Hematopoietic multipotent progenitor cell (in vitro differentiated cells): Measurements from ENCODE around the gene PHKB. TPM values are rescaled to one million over a fixed set of nuclear protein-coding genes. Genes with fewer than 3 reads are reported as not detected.
"Not testable (repeated sequence)": the region's sequence is repeated elsewhere in the genome, so short reads cannot be mapped to it uniquely, and the experiment has no call there.

ENCODE experiments used
- DNase-seq, 3 donors: peaks; one replicate each; pipeline ENCODE4 v3.0.0-alpha.2; 2011 to 2015; ENCODE audit warnings: low read depth in 2 of 3, low spot score in 2 of 3
- total RNA-seq: library from RNA; depleted of rRNA; stranded (reverse); fragments of >200 nt; gene quantifications from one replicate; pipeline ENCODE4 v1.2.3, GENCODE V29; 2012

PHKB gene
- total RNA-seq, 1 donor: 46.6 TPM

DNA sequence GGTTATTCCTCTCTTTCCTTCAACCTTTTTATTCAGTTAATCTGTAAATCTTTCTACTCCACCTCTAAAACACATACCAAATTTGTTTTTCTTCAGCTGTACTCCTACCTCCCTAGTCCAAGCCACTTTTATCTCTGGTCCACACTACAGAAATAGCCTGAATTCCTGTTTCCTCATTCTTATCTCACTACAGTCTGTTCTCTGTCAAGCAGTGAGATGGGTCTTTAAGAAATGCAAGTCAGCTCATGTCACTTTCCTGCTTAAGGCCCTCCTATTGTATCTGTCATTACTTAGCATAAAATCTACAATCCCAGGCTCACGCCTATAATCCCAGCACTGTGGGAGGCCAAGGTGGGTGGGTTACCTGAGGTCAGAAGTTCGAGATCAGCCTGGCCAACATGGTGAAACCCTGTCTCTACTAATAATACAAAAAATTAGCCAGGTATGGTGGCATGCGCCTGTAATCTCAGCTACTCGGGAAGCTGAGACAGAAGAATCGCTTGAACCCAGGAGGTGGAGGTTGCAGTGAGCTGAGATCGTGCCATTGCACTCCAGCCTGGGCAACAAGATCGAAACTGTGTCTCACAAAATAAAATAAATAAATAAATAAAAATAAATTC lies 7.0 kb downstream of the PHKB start:
- peak in 2 of 3 donors; percentile 31 to 66 for DNase-seq

DNA sequence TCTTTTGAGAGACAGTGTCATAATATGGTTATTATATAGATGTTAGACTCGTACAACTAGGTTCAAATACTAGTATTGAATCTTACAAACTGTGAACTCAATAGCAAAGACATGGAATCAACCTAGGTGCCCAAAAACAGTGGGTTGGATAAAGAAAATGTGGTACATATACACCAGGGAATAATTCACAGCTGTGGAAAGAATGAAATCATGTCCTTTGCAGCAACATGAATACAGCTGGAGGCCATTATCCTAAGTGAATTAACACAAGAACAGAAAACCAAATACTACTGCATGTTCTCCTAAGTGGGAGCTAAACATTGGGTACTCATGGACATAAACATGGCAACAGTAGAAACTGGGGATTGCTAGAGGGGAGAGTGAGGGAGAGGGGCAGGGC lies 8.1 kb downstream of the PHKB start:
- DNase-seq: no peak

DNA sequence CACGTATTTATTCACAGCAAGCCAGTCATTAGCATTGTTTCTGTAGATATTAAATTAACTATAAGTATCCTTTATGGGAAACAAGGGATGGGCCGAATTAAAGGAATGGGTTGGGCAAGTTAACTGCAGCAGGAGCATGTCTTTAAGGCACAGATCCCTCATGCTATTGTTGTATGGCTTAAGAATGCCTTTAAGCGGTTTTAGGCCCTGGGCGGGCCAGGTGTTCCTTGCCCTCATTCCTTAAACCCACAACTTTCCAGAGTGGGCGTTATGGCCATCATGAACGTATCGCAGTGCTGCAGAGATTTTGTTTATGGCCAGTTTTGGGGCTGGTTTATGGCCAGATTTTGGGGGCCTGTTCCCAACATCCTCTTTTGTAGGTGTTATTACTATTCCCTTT lies 9.1 kb downstream of the PHKB start:
- DNase-seq: no peak

DNA sequence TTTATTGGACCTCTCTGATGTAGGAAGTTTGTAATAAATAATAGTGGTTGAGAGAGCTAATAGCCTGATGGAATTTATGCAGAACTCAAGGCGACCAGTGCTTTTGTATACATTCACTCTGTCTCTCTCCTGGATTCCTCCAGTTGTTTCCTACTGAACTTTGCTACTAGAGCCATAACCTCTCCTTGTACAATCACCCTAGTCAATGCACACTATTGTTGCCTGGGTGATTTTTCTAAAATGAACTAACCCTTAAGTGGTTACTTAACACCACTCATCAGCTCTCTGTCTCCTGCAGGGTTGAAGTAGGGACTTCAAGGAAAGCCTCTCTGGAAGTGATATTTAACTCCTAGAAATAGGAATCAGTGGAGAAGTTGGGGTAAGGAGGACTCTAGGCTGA lies 9.7 kb downstream of the PHKB start:
- no peak for DNase-seq

DNA sequence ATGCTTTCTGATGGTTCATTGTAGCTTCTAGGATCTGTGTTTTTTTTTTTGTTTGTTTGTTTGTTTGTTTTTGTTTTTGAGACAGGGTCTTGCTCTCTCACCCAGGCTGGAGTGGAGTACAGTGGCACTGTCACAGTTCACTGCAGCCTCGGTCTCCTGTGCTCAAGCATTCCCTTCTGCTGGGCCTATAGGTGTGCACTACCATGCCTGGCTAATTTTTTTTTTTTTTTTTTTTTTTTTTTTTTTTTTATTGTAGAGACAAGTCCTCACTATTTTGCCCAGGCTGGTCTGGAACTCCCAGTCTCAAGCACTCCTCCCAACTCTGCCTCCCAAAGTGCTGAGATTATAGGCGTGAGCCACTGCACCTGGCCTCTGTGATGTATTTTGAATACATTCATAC lies 11.9 kb downstream of the PHKB start:
- DNase-seq: not testable (repeated sequence)

DNA sequence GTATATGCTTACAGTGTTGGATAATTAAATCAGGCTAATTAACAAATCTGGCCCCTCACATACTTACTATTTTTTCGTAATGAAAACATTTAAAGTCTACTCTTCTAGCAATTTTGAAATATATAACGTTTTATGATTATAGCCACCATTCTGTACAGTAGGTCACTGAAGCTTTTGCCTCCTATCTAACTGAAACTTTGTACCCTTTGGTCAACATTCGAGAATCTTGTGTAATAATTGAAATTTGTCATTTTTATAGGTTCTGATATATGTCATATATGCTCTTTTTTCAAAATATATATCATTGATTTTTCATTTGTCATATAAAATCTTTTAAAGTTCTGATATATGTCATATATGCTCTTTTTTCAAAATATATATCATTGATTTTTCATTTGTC lies 12.7 kb downstream of the PHKB start:
- DNase-seq: no peak

DNA sequence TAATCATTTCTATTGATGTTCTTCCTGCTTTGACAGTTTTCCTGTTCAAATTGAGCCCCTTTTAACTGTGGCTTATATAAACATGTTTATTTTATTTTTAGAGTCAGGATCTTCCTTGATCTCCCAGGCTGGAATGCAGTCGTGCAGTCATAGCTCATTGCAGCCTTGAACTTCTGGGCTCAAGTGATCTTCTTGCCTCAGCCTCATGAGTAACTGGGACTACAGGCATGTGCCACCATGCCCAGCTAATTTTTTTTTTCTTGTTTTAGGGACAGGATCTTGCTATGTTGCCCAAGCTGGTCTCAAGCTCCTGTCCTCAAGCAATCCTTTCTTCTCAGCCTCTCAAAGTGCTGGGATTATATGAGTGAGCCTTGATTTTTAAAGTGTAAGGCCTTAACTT lies 14.7 kb downstream of the PHKB start:
- DNase-seq: no peak

DNA sequence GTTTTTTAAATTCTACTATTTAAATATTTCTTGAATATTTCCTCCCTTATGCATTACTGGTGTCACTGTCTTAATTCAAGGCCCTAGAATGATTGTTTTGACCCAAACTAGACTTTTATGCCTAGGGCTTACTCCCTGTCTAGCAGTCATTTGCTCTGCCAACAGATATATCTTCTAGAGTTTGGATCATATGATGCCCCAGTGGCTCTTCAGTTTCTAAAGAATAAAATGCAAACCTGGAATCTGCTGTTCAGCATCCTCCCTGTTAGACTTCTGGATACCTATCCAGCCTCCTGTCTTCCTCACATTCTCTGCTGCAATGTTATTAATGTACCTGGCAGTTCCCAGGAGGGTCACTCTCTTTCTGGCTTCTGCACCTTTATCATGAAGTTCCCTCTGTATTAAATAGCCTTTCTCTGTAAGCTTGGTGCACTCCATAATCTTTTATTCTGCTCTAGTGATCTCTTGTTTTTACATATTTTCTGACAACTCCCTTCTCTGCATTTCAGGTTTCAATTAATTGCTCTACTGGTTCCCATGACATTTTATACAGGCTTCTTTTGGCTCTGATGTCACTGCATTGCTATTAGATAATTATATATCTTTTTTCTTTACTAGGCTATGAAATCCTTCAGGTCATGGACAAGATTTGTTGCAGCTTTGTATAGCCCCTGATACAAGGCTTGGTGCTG lies 15.7 kb downstream of the PHKB start:
- DNase-seq: no peak

DNA sequence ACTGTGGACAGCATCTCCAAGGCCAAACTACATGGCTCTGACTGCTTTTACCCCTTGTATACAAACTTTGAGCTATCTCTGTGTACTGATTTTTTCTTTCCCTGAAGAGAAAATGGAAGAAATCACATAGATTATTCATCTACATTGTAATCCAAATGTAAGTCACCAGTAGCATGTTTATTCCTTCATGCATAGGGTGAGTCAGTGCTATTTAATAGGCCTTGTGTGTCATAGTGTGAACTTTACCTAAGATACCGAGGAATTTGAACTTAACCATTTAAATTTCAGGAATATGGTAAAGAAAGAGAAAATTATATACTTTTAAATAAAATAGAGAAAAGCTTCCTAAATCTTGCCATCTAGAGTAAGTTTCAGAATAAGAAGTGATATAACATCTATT lies 16.5 kb downstream of the PHKB start:
- no peak for DNase-seq

DNA sequence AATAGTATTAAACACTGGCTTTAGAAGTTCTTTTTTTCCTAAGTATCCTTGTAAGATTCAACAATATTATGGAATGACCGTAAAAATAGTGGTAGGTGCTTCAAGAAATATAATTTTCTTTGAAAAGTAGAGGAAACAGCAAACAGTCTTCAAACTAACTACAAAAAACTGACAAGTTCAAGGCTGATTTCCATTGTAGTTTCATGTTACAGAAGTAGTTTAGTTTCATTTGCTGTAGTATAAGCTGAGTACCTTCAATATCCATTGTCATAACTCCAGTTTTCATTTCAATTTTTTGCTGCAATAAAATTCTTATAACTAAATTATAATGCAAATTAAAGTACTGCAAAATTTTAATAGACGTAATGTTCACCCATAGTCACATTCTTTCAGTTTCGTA lies 19.3 kb downstream of the PHKB start:
- DNase-seq: no peak

DNA sequence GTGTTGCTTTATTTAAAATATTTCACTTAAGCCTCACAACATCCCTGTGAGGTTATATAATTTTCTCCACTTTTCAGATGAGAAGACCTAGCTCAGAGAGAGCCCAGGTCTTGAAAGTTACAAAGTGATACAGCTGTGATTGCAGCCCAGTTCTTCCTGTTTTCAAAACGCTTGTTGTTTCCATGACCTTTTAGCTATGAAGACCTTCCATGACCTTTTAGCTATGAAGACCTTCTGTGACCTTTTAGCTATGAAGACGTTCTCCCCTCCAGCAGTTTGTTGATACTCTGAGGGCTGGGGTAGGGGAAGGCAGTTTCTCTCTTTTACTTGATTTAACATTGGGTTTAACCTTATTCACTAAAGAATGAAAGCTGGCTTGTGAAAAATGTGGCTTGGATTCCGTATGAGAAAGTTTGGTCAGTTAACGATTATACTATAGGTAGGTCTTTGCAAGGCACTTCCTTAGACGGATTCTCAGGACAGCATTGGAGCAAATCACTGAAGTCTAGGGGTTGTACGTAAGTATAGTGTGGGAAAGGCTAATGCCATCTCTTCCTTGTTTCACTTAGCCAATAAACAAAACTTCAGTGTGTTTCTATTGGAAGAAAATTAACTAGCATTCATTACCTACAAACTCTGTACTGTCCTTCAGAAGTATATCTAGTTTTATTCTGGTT lies 20.7 kb downstream of the PHKB start:
- no peak for DNase-seq

DNA sequence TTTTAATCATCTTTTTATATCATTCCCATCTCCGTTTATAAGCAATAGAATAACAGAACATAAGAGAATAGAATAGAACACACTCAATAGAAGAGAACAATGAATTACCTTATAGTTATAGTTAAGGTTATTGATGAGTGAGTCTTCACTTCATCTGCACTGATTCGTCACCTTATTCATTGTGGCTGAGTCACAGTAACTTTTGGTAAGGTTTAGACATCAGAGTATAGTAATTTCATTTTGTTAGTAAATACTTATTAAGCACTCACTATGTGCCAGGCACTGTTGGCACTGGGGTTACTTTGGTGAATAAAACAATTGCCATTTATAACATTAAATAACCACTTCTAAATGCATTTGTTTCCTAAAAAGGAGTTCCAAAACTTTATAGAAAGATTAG lies 22.5 kb downstream of the PHKB start:
- DNase-seq: no peak

DNA sequence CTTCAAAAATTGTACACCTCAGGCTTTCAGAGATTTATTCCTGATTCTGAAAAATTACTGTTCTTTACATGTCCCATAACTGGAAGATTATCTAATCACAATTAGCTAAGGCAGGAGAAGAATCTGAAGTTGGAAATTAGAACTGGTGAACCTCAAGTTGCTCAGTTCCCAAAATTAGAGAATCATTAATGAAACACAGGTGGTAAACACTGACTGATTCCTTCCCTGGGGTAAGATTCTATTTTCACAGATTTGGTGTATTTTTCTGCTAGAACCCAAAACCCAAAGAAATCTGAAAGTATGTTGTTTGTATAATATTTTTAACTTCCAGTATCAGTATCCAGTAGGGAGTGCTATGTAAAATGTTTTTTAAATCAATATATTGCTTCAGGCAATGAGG lies 25.7 kb downstream of the PHKB start:
- DNase-seq: no peak

DNA sequence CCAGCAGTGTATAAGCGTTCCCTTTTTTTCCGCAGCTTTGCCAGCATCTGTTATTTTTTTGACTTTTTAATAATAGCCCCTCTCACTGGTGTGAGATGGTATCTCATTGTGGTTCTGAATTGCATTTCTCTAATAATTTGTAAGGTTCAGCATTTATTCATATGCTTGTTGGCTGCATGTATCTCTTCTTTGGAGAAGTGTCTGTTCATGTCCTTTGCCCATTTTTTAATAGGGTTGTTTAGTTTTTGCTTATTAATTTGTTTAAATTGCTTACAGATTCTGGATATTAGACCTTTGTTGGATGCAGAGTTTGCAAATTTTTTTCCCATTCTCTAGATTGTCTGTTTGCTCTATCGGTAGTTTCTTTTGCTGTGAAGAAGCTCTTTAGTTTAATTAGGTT lies 26.9 kb downstream of the PHKB start:
- DNase-seq: no peak

DNA sequence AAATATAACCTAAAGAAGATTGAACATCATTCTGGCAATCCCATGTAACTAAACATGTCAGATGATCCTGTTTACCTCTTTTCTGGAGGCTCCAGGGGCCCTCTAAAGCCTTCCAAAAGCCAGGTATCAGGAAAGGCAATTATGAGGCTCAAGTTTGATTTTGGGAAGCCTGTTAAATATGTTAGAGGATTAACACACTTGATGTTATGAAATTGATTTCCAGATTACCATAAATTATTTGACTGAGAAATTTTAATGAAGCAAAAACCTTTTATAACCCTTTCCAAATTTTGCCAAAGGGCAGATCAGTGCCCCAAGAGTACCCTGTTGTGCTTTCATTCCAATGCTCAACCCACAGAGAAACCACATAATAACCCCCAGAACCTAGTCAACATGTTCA lies 29.3 kb downstream of the PHKB start:
- peak in 1 of 3 donors; percentile 2 for DNase-seq

DNA sequence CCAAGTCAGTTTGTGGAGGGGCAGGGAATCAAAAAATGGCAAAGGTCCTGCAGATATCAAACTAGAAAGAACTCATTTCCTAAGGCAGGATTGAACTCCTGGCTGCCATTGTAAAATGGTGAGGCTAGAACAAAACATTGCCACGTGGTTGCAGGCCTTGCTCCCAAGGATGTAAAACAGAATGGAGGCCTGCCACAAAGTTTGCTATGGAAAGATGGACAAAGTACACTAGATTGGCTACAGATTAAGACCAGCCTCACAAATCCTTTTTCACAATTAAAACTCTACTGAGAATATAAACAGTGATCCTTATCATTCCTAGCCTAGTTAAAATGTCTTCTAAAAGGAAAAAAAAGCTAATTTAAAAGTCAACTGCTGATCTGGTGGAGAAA lies 30.9 kb downstream of the PHKB start:
- no peak for DNase-seq

DNA sequence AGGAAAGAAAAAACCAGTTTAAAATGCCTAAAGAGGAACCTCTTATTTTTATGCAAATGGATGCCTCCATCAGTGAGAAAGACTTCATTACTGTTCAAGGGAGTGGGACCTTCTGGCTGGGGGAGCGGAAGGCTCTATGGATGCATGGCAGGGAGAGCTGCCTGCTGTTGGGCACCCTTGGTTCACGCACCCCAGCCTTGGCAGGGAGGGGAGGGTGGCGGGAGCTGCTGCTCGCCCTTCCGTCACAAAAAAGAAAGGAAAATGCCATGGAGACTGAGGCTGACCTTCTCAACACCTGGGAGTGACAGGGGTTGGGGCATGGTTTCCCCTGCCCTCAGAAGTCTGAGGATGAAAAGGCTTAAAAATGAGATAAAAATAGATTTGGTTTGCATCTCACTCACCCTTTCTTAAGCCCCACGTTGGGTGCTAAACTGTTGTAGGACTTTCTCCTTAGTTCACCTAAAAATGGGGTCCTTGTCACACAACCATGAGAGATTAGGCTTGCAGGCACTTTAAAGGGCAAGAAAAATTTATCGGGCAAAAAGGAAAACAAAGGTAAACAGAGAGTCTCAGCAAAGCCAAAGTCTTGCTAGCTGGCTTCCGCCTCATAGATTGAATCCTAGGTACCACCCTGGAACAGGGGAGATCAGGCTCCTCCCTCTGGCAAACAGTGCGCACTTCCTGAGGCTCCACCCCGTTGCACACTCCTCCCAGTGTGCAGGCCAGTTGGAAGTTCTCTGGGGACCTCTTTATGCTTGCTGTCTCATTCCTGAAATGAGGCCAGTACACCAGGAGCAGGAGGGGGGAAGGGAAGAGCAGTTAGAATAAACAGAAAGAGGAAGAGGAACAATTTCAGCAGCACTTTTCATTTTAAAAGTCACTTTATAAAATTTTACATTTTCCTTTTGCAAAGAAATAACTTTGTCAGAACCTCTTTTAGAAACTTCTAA lies 31.6 kb downstream of the PHKB start:
- peak in 1 of 3 donors; percentile 35 for DNase-seq

DNA sequence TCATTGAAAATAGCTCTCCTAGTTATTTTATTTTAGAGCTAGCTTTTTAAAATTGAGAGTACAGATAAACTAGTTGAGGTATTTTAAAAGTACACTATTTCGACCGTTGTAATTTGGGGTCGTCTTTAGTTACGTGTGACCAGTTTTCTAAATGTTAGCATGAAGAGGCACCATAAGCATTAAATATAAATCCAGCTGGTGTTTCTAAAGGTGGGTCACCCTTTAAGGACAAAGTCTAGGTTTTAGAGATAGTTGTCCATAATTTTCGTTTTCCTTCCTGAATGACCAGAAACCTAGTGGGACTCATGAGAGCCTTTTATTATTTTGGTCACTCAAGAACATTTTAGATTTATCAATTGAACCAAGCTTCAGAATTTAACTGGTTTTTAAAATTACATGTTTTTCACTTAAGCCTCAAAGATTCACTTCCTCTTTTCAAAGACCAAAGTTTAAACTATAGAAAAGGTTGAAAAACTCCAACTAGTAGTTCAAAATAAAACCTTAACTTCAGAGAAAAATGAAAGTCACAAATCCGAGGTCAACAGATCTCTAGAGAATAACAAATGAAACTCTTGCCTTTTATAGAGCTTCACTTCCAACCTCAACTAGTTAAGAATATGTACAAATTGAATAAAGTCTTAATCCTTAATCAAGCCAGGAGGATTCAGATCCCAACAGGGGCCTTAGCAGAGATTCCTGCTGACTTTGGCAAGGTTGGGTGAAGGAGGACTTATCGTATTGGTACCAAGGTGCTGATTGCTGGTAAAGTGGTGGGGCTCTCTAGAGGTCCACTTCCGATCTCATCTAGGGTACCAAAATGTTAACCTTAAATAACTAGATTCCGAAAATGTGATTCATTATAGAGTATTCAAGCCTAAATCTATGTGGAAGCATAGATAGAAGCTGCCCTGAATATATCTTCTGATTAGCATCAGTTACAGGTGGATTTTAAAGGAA lies 32.5 kb downstream of the PHKB start:
- DNase-seq: peak in 2 of 3 donors; percentile 5 to 47

DNA sequence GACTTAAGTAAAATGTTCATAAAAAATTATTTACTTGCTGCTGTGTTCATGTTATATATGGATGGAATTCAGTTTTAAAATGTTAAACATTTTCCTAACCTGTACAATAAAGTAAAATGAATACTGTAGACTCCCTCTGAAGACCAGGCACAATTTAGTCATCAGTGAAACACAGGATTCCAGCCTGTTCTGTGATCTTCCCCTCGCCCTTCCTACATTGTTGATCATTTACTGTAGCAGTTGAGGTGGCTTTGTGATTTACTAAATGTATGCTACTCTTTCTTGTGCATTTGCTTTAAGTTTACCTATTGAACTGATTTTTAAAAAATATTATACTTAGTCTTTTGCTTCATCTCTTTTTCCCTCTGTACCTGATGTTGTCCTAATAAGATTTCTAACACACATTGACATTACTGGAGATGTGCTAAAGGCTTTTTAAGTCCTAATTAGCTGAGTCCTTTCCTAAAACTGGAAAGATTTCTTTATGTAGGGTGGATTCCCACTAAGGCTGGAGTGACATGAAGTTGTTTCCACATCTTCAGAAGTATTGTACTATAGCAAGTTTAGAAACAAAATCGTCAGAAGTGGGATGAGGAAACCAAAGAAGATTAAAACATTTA lies 38.1 kb downstream of the PHKB start:
- DNase-seq: no peak
